Measurements from ENCODE around the gene HOXA9. TPM values are rescaled to one million over a fixed set of nuclear protein-coding genes. Genes with fewer than 3 reads are reported as not detected.

The HOXA9 gene
- total and polyA plus RNA-seq, 2 of the 4 experiments (the other 2 are of a cell fraction): 0.18 to 0.32 TPM

- TF ChIP-seq RCOR1 (IDR thresholded peaks at IDR 0.05; ENCODE audit: insufficient replicate concordance, low read length) (peak; percentile 76), POLR2A (IDR thresholded peaks at IDR 0.05; ENCODE audit: low read depth, low read length) (peak; percentile 84), MXI1 (IDR thresholded peaks at IDR 0.05; ENCODE audit: borderline replicate concordance, low read depth, low read length) (0 out of 2 replicates have a peak, but pooled peaks have one; percentile 51), RFX5 (IDR thresholded peaks at IDR 0.05; ENCODE audit: low read depth, low read length) (no peak), RAD21 (IDR thresholded peaks at IDR 0.05; ENCODE audit: low read length) (no peak)
Measured at GRCh38 chr7:27115221-27116026, 49.9 kb downstream of the HOXA9 start (continued).

- H2BK120ac ChIP-seq (ENCODE audit: low read depth, low read length): peak overlapping the region; percentile 58
- H4K5ac ChIP-seq (ENCODE audit: low read depth, low read length): peak overlapping the region; percentile 20; the same call in 1 of the 2 replicates
- H3K23ac ChIP-seq (ENCODE audit: low read depth, low read length): peak overlapping the region; percentile 48
- DNase-seq: no peak
- TF ChIP-seq, protein P1, sequence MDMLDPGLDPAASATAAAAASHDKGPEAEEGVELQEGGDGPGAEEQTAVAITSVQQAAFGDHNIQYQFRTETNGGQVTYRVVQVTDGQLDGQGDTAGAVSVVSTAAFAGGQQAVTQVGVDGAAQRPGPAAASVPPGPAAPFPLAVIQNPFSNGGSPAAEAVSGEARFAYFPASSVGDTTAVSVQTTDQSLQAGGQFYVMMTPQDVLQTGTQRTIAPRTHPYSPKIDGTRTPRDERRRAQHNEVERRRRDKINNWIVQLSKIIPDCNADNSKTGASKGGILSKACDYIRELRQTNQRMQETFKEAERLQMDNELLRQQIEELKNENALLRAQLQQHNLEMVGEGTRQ (IDR thresholded peaks at IDR 0.05; ENCODE audit: low read depth, low read length): no peak
- no peak for TF ChIP-seq MAFK (IDR thresholded peaks at IDR 0.05; ENCODE audit: low read depth, low read length)
- peak overlapping the region; percentile 78 for H3K4me2 ChIP-seq (ENCODE audit: low read depth, low read length)
- ChIA-PET CTCF (interaction anchor here (0.9 to 1.2 kb wide), 4 partner anchors 9 to 442 kb away, joined by 3 to 4 read pairs (median 3); no protein-coding TSS in a partner anchor), POLR2A (ENCODE audit: unreplicated experiment) (interaction anchor here (0.9 kb wide), 1 partner anchor 414 kb away, joined by 3 read pairs; no protein-coding TSS in a partner anchor)
- peak overlapping the region; percentile 32; the same call in 1 of the 2 replicates for H3K18ac ChIP-seq (ENCODE audit: low read depth, low read length)
- peak overlapping the region; percentile 63 for H3K4ac ChIP-seq (ENCODE audit: low read depth, low read length)
- H3K36me3 ChIP-seq (ENCODE audit: control insufficient read depth, insufficient read depth, low read length): peaks cover 10% of the 10 kb centered on the region; the same call in 1 of the 2 replicates
- peaks cover 23% of the 10 kb centered on the region for H3K4me1 ChIP-seq (ENCODE audit: control insufficient read depth, insufficient read depth, low read length)
- H3K9me1 ChIP-seq (ENCODE audit: insufficient read depth, low read length): peaks cover 12% of the 10 kb centered on the region
- H4K91ac ChIP-seq (ENCODE audit: insufficient read depth, low read depth, low read length): peak overlapping the region; percentile 74
- H3K56ac ChIP-seq (ENCODE audit: extremely low read depth, insufficient read depth, low read length): peak overlapping the region; percentile 75; the same call in 1 of the 2 replicates
- H2AK9ac ChIP-seq (replicated peaks; ENCODE audit: low read depth, low read length, poor library complexity): peak overlapping the region; percentile 56
- peak overlapping the region; percentile 24; the same call in 1 of the 2 replicates for H2BK20ac ChIP-seq (ENCODE audit: low read depth, low read length)
- H3K9ac ChIP-seq (ENCODE audit: low read depth, low read length): peak overlapping the region; percentile 96
- H2AFZ ChIP-seq (replicated peaks; ENCODE audit: low read length, poor library complexity): peak overlapping the region; percentile 36
- dilution Hi-C loops (cut with HindIII; ENCODE audit: low sequenced_read_pairs, unreplicated experiment) (no loop called here), intact Hi-C loops (cut with micrococcal nuclease) (loop anchor here (1.0 to 2.0 kb wide), 2 partner anchors 11 to 14 kb away; no protein-coding TSS in a partner anchor), in situ Hi-C loops (cut with MboI; ENCODE audit: low sequenced_read_pairs) (no loop called here)
- peak overlapping the region; percentile 81 for H2BK5ac ChIP-seq (ENCODE audit: low read depth, low read length, poor library complexity, severe bottlenecking)
- BruUV-seq (replicated peaks): no TSS peak
- WGBS, 2 experiments (ENCODE audit: extremely low coverage in 2 of 2, insufficient read length in 1 of 2): no CpG with 5 or more reads among the region's 6 CpGs
- peaks cover 0 to 39% of the 10 kb centered on the region in 2 experiments; a peak in 2 of 4 replicates for H3K79me1 ChIP-seq (ENCODE audit: low read depth in 1 of 2, low read length in 2 of 2)
- peak overlapping the region; percentile 22 to 68; a peak in 2 of 4 replicates for H4K8ac ChIP-seq (ENCODE audit: low read depth in 2 of 2, low read length in 2 of 2)
- no peaks in the 10 kb centered on the region for H3K9me3 ChIP-seq (ENCODE audit: control insufficient read depth, insufficient read depth, low read length)
- H3K27ac ChIP-seq (ENCODE audit: insufficient read depth, low read length): peak overlapping the region; percentile 89
- peak overlapping the region; percentile 71 for H3K4me3 ChIP-seq (ENCODE audit: insufficient read depth, low read depth, low read length)
- H2BK15ac ChIP-seq (ENCODE audit: low read depth, low read length): 0 out of 3 replicates have a peak overlapping the region, but pooled peaks have one; percentile 26
- no peak for ATAC-seq (ENCODE audit: low read depth)
- peaks cover 14% of the 10 kb centered on the region for H4K20me1 ChIP-seq (ENCODE audit: insufficient read depth, low read length)
- no peak overlapping the region for H2AK5ac ChIP-seq (ENCODE audit: low read depth, low read length)
- no peaks in the 10 kb centered on the region for H3K27me3 ChIP-seq (ENCODE audit: control insufficient read depth, insufficient read depth, low read length)
- H3K14ac ChIP-seq (replicated peaks; ENCODE audit: low read depth, low read length): 0 out of 2 replicates have a peak overlapping the region, but pooled peaks have one; percentile 10
Measured at GRCh38 chr7:27114881-27115220, 50.5 kb downstream of the HOXA9 start.

All from IMR-90 (cell line).